K562 (cell line): ENCODE results near the gene MCU. TPM values are rescaled to one million over a fixed set of nuclear protein-coding genes. Genes with fewer than 3 reads are reported as not detected.

Experiments
- ATAC-seq: fragments of 200-7000 bp; cut with Tn5 transposase; 3 replicates; pipeline ENCODE4 v1.9.1; 2020; ENCODE audit warnings: moderate library complexity
- BruUV-seq: library from RNA; stranded (reverse); fragments of 400-500 nt; replicated peaks from 2 replicates; lab custom pipeline; 2021; lab: Mats Ljungman, UMichigan
- CTCF ChIA-PET: fragments of 300-600 bp; formaldehyde crosslinking; extraction: SDS; loops from one replicate; lab custom pipeline; 2021; ENCODE audit warnings: low intra/inter-chr PET ratio; lab: Yijun Ruan, JAX
- POLR2A ChIA-PET: fragments of 300-600, 350-650 bp; sonication (Branson Sonifier 250); formaldehyde crosslinking; extraction: SDS; loops from one replicate; lab custom pipeline; 2021; ENCODE audit warnings: antibody characterized with exemption, inconsistent platforms; lab: Yijun Ruan, JAX
- DNase-seq, 4 experiments: peaks; one replicate each; pipeline versions ENCODE4 v3.0.0 to v3.0.0-alpha.2; 2011 to 2018; ENCODE audit warnings: low spot score in 3 of 4, mixed read lengths in 3 of 4; ENCODE audit errors: extremely low read depth in 1 of 4
- FAIRE-seq: peaks from 2 replicates; lab custom pipeline; 2011; peaks lifted over from hg19 to GRCh38; lab: Jason Lieb, UNC
- H2AFZ ChIP-seq: 2 replicates; pipeline ENCODE4 v1.6.0; 2011; ENCODE audit warnings: low read depth, low read length, control low read depth, inconsistent platforms
- H3K27ac ChIP-seq: fragments of 200-600 bp; 3 replicates; pipeline ENCODE4 v1.8.0; 2011; ENCODE audit warnings: low read depth, mild to moderate bottlenecking, control low read depth, inconsistent platforms, low read length, moderate library complexity, mixed read lengths; ENCODE audit errors: extremely low read depth
- H3K27me3 ChIP-seq, 2 experiments: fragments of 300-600 bp in 1 of 2; 2 replicates in 1 of 2; 3 replicates in 1 of 2; pipeline versions ENCODE4 v1.6.0 to v1.8.0; 2011; ENCODE audit warnings: inconsistent platforms in 2 of 2, low read length in 2 of 2, mild to moderate bottlenecking in 1 of 2, mixed read lengths in 1 of 2, moderate library complexity in 1 of 2; ENCODE audit not compliant: control insufficient read depth in 2 of 2, insufficient read depth in 2 of 2
- H3K36me3 ChIP-seq: fragments of 300-600 bp; 3 replicates; pipeline ENCODE4 v1.8.0; 2011; ENCODE audit warnings: mild to moderate bottlenecking, low read length, inconsistent platforms; ENCODE audit not compliant: control insufficient read depth, insufficient read depth
- H3K4me1 ChIP-seq, 2 experiments: fragments of 200-600 bp in 1 of 2; replicated peaks in 1 of 2; 2 replicates in 1 of 2; 3 replicates in 1 of 2; pipeline versions ENCODE4 v1.5.1 to v1.8.0; 2011; ENCODE audit warnings: inconsistent platforms in 2 of 2, low read length in 2 of 2, mild to moderate bottlenecking in 1 of 2, mixed read lengths in 1 of 2, moderate library complexity in 1 of 2; ENCODE audit not compliant: control insufficient read depth in 2 of 2, insufficient read depth in 2 of 2
- H3K4me2 ChIP-seq: 2 replicates; pipeline ENCODE4 v1.6.1; 2011; ENCODE audit warnings: low read length, control low read depth, inconsistent platforms, mixed read lengths; ENCODE audit not compliant: insufficient read depth
- H3K4me3 ChIP-seq: fragments of 200-600 bp; sonication (generic), shearing (Covaris generic); 2 replicates; pipeline ENCODE4 v1.5.1; 2016; ENCODE audit warnings: control low read depth, inconsistent platforms
- H3K79me2 ChIP-seq: fragments of 200-600 bp; 3 replicates; pipeline ENCODE4 v1.8.0; 2011; ENCODE audit warnings: low read length, inconsistent platforms; ENCODE audit not compliant: control insufficient read depth, insufficient read depth
- H3K9ac ChIP-seq, 2 experiments: 2 replicates each; pipeline versions ENCODE4 v1.6.0 to v1.6.1; 2011; ENCODE audit warnings: low read depth in 2 of 2, low read length in 2 of 2, control low read depth in 1 of 2, inconsistent platforms in 1 of 2, mild to moderate bottlenecking in 1 of 2, mixed read lengths in 1 of 2; ENCODE audit not compliant: insufficient read depth in 1 of 2
- H3K9me1 ChIP-seq: one replicate; pipeline ENCODE4 v1.6.0; 2011; ENCODE audit warnings: inconsistent platforms, mild to moderate bottlenecking, low read length, moderate library complexity; ENCODE audit not compliant: control insufficient read depth, insufficient read depth
- H3K9me3 ChIP-seq: replicated peaks from 2 replicates; pipeline ENCODE4 v1.5.1; 2011; ENCODE audit warnings: low read depth, low read length, inconsistent platforms; ENCODE audit not compliant: control insufficient read depth, insufficient read depth
- H4K20me1 ChIP-seq: replicated peaks from 2 replicates; pipeline ENCODE4 v1.6.1; 2011; ENCODE audit warnings: low read length, inconsistent platforms, mixed read lengths; ENCODE audit not compliant: control insufficient read depth, insufficient read depth
- ADNP ChIP-seq: fragments of 200-800 bp; sonication (Bioruptor generic); IDR thresholded peaks from 2 replicates; pipeline ENCODE4 v1.6.1; 2016; ENCODE audit warnings: missing genetic modification characterization, missing compliant biosample characterization
- CBFA2T2 ChIP-seq: fragments of 450-650 bp; conservative IDR thresholded peaks from 2 replicates; pipeline ENCODE4 v1.6.1; 2017; ENCODE audit warnings: mild to moderate bottlenecking
- FOSL1 ChIP-seq: fragments of 200-800 bp; sonication (Bioruptor generic); conservative IDR thresholded peaks from 2 replicates; pipeline ENCODE4 v1.6.1; 2016; ENCODE audit warnings: missing genetic modification characterization, missing compliant biosample characterization
- HCFC1 ChIP-seq: IDR thresholded peaks from 2 replicates; pipeline ENCODE4 v1.6.1; 2012; ENCODE audit warnings: low read depth, low read length, improper control_type of control experiment
- ILF3 ChIP-seq: fragments of 450-650 bp; IDR thresholded peaks from 2 replicates; pipeline ENCODE4 v1.6.1; 2018; ENCODE audit warnings: antibody characterized with exemption, mild to moderate bottlenecking, moderate library complexity, borderline replicate concordance
- MAFK ChIP-seq: IDR thresholded peaks from 2 replicates; pipeline ENCODE4 v1.6.1; 2011; ENCODE audit warnings: low read length, improper control_type of control experiment
- PURB ChIP-seq: sonication (generic); formaldehyde crosslinking; IDR thresholded peaks from 2 replicates; pipeline ENCODE4 v1.9.0; 2021; ENCODE audit warnings: low read depth, mild to moderate bottlenecking, missing genetic modification reagents
- SRSF7 ChIP-seq: fragments of 200-400 bp; formaldehyde crosslinking; optimal IDR thresholded peaks from 2 replicates; pipeline ENCODE3; 2017; ENCODE audit warnings: mild to moderate bottlenecking, low read depth, low read length
- TAF15 ChIP-seq: fragments of 200-400 bp; formaldehyde crosslinking; IDR thresholded peaks from 2 replicates; pipeline ENCODE4 v1.6.1; 2017; ENCODE audit warnings: mild to moderate bottlenecking, low read depth, low read length, moderate library complexity
- WGBS: fragments of 100-300 bp; shearing (Covaris generic); methylation state at CpG from one replicate; pipeline ENCODE4 v1.1.6; 2016; ENCODE audit warnings: low coverage, mixed read lengths; ENCODE audit not compliant: insufficient coverage; ENCODE audit errors: missing lambda C conversion rate; 5-methylcytosine and 5-hydroxymethylcytosine counted together
- in situ Hi-C: fragments of 300-500 bp; cut with MboI; formaldehyde crosslinking; loops from 4 replicates; pipeline ENCODE4 v1.15.0; 2018; ENCODE audit warnings: inconsistent platforms, mixed read lengths
- intact Hi-C: fragments of 100-400 bp; cut with micrococcal nuclease; formaldehyde crosslinking; loops from 2 replicates; pipeline ENCODE4 v1.14.2; 2022
- polyA plus RNA-seq, 8 experiments: library from polyadenylated mRNA; depleted of rRNA in 4 of 8; stranded (reverse) in 5 of 8; unstranded in 3 of 8; fragments of >200 nt; fragmentation: Nextera tagmentation in 2 of 8; fragmentation: Illumina TruSeq in 1 of 8; extraction: Ambion mirVana in 2 of 8; extraction: Trizol in 1 of 8; gene quantifications; 2 replicates each; pipeline versions ENCODE4 v1.2.1 to v1.2.3, GENCODE V29; 2011 to 2014; ENCODE audit warnings: inconsistent platforms in 1 of 8, missing spikeins in 1 of 8
- total RNA-seq, 7 experiments: library from RNA; depleted of rRNA in 6 of 7; stranded (reverse); fragments of >200 nt in 6 of 7; fragmentation: Illumina TruSeq in 2 of 7; extraction: Trizol in 2 of 7; gene quantifications; 2 replicates each; pipeline versions ENCODE4 v1.2.1 to v1.2.3, GENCODE V29; 2011 to 2021; ENCODE audit warnings: low replicate concordance in 1 of 7
- TF ChIP-seq, protein P1 (sequence below): sonication (generic); formaldehyde crosslinking; IDR thresholded peaks from 2 replicates; pipeline ENCODE4 v1.8.0; 2023; ENCODE audit warnings: missing genetic modification reagents, mild to moderate bottlenecking, borderline replicate concordance
- TF ChIP-seq, protein P2 (sequence below): fragments of 450-650 bp; IDR thresholded peaks from 2 replicates; pipeline ENCODE4 v1.6.1; 2018; ENCODE audit not compliant: partially characterized antibody

The MCU gene
- total and polyA plus RNA-seq, 9 of the 15 experiments (the other 6 are each of a cell fraction or from before 2014, with no cell fraction given), result 8.2 to 88.8 (median 21.3) TPM

DNA sequence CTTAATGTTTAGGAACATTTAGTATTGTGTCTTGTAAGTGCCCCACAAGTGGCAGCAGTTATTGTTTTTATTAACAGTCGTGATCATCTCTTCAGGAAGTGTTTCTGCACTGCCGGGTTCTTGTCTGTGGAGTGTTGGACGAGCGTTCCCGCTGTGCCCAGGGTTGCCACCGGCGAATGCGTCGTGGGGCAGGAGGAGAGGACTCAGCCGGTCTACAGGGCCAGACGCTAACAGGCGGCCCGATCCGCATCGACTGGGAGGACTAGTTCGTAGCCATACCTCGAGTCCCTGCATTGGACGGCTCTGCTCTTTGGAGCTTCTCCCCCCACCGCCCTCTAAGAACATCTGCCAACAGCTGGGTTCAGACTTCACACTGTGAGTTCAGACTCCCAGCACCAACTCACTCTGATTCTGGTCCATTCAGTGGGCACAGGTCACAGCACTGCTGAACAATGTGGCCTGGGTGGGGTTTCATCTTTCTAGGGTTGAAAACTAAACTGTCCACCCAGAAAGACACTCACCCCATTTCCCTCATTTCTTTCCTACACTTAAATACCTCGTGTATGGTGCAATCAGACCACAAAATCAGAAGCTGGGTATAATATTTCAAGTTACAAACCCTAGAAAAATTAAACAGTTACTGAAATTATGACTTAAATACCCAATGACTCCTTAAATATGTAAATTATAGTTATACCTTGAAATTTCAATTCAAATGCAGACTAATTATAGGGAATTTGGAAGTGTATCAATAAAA, 240.5 kb downstream of the MCU start (continued):
- no peak for TF ChIP-seq ADNP (tag)
- TF ChIP-seq TAF15, result no peak
- TF ChIP-seq, protein P1, sequence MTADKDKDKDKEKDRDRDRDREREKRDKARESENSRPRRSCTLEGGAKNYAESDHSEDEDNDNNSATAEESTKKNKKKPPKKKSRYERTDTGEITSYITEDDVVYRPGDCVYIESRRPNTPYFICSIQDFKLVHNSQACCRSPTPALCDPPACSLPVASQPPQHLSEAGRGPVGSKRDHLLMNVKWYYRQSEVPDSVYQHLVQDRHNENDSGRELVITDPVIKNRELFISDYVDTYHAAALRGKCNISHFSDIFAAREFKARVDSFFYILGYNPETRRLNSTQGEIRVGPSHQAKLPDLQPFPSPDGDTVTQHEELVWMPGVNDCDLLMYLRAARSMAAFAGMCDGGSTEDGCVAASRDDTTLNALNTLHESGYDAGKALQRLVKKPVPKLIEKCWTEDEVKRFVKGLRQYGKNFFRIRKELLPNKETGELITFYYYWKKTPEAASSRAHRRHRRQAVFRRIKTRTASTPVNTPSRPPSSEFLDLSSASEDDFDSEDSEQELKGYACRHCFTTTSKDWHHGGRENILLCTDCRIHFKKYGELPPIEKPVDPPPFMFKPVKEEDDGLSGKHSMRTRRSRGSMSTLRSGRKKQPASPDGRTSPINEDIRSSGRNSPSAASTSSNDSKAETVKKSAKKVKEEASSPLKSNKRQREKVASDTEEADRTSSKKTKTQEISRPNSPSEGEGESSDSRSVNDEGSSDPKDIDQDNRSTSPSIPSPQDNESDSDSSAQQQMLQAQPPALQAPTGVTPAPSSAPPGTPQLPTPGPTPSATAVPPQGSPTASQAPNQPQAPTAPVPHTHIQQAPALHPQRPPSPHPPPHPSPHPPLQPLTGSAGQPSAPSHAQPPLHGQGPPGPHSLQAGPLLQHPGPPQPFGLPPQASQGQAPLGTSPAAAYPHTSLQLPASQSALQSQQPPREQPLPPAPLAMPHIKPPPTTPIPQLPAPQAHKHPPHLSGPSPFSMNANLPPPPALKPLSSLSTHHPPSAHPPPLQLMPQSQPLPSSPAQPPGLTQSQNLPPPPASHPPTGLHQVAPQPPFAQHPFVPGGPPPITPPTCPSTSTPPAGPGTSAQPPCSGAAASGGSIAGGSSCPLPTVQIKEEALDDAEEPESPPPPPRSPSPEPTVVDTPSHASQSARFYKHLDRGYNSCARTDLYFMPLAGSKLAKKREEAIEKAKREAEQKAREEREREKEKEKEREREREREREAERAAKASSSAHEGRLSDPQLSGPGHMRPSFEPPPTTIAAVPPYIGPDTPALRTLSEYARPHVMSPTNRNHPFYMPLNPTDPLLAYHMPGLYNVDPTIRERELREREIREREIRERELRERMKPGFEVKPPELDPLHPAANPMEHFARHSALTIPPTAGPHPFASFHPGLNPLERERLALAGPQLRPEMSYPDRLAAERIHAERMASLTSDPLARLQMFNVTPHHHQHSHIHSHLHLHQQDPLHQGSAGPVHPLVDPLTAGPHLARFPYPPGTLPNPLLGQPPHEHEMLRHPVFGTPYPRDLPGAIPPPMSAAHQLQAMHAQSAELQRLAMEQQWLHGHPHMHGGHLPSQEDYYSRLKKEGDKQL, result no peak

DNA sequence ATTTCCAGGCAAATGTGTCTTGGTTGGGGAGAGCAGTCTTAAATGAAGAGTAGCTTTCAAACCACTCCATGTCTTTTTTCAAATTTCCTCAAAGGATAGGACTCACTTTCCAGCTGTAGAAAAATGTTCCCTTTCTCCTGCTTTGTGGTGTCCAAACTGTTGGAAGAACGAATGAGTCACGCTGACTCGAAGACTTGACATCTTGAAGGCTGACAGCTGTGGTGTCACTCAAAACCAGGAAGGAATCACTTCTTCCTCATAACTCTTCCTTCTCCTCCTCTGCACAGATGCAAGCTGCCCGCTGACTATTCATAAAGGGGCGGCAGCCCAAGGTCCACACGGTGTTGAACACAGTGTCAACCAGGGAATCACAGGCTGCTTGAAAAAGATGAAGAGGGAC, 243.4 kb downstream of the MCU start:
- 17% methylated on average over 6 of the region's 6 CpGs for WGBS
- Histone ChIP-seq H3K9me1 (no peaks in the 10 kb centered on the region), H2AFZ (peak overlapping the region; percentile 62), H3K36me3 (no peaks in the 10 kb centered on the region), H3K9ac (no peak overlapping the region), H3K4me3 (no peak overlapping the region), H3K4me2 (no peak overlapping the region; the same call in 1 of the 2 replicates), H3K27ac (no peak overlapping the region), H3K9me3 (no peaks in the 10 kb centered on the region), H3K79me2 (no peaks in the 10 kb centered on the region), H3K4me1 (peaks cover 4 to 14% of the 10 kb centered on the region in 2 experiments), H4K20me1 (no peaks in the 10 kb centered on the region), H3K27me3 (0 out of 5 replicates have a peak, but pooled peaks cover 0 to 5% of the 10 kb centered on the region in 2 experiments)
- FAIRE-seq, result no peak
- in situ Hi-C loops, result no loop called here
- intact Hi-C loops, result no loop called here
- no TSS peak for BruUV-seq
- ChIA-PET CTCF (no interaction called here), POLR2A (interaction anchor here (2.5 kb wide), 1 partner anchor 8 kb away, joined by 11 read pairs; no protein-coding TSS in a partner anchor)
- ATAC-seq, result no peak
- peak in 1 of 4 experiments; percentile 34 for DNase-seq
- TF ChIP-seq CBFA2T2 (peak; percentile 17; the same call in 1 of the 2 replicates), HCFC1 (no peak), FOSL1 (tag) (peak; percentile 80), PURB (no peak), SRSF7 (no peak), ILF3 (no peak), MAFK (peak; percentile 18; the same call in 1 of the 2 replicates)
- TF ChIP-seq, protein P2, sequence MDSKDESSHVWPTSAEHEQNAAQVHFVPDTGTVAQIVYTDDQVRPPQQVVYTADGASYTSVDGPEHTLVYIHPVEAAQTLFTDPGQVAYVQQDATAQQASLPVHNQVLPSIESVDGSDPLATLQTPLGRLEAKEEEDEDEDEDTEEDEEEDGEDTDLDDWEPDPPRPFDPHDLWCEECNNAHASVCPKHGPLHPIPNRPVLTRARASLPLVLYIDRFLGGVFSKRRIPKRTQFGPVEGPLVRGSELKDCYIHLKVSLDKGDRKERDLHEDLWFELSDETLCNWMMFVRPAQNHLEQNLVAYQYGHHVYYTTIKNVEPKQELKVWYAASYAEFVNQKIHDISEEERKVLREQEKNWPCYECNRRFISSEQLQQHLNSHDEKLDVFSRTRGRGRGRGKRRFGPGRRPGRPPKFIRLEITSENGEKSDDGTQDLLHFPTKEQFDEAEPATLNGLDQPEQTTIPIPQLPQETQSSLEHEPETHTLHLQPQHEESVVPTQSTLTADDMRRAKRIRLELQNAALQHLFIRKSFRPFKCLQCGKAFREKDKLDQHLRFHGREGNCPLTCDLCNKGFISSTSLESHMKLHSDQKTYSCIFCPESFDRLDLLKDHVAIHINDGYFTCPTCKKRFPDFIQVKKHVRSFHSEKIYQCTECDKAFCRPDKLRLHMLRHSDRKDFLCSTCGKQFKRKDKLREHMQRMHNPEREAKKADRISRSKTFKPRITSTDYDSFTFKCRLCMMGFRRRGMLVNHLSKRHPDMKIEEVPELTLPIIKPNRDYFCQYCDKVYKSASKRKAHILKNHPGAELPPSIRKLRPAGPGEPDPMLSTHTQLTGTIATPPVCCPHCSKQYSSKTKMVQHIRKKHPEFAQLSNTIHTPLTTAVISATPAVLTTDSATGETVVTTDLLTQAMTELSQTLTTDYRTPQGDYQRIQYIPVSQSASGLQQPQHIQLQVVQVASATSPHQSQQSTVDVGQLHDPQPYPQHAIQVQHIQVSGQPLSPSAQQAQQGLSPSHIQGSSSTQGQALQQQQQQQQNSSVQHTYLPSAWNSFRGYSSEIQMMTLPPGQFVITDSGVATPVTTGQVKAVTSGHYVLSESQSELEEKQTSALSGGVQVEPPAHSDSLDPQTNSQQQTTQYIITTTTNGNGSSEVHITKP, result peak; percentile 88
